HepG2 (cell line): Measurements from ENCODE around the gene P3H4. TPM values are rescaled to one million over a fixed set of nuclear protein-coding genes. Genes with fewer than 3 reads are reported as not detected.

Experiments
- HIVEP1 ChIP-seq: sonication (generic); formaldehyde crosslinking; IDR thresholded peaks from 2 replicates; pipeline ENCODE4 v1.4.0; 2020; ENCODE audit warnings: mild to moderate bottlenecking, missing genetic modification reagents
- KDM2A ChIP-seq: sonication (generic); formaldehyde crosslinking; IDR thresholded peaks from 2 replicates; pipeline ENCODE4 v1.4.0; 2020; ENCODE audit warnings: low read depth, missing genetic modification reagents, borderline replicate concordance
- NCOA1 ChIP-seq: sonication (generic); formaldehyde crosslinking; IDR thresholded peaks from 2 replicates; pipeline ENCODE4 v1.9.0; 2021; ENCODE audit warnings: missing genetic modification reagents
- NFATC3 ChIP-seq: sonication (generic); formaldehyde crosslinking; IDR thresholded peaks from 2 replicates; pipeline ENCODE4 v1.5.1; 2020; ENCODE audit warnings: mild to moderate bottlenecking, missing genetic modification reagents
- PCBP2 ChIP-seq: fragments of 200-400 bp; formaldehyde crosslinking; optimal IDR thresholded peaks from 2 replicates; pipeline ENCODE3; 2018; ENCODE audit warnings: low read length, low read depth; ENCODE audit not compliant: poor library complexity, severe bottlenecking
- SOX6 ChIP-seq, 2 experiments: fragments of 450-650 bp in 1 of 2; sonication (generic) in 1 of 2; formaldehyde crosslinking in 1 of 2; IDR thresholded peaks; 2 replicates each; pipeline versions ENCODE4 v1.4.0 to v1.6.1; 2017 to 2020; ENCODE audit warnings: antibody characterized with exemption in 1 of 2, mild to moderate bottlenecking in 1 of 2, missing genetic modification reagents in 1 of 2
- ZBTB3 ChIP-seq: sonication (generic); formaldehyde crosslinking; IDR thresholded peaks from 2 replicates; pipeline ENCODE4 v1.4.0; 2020; ENCODE audit warnings: low read depth, mild to moderate bottlenecking, moderate library complexity, missing genetic modification reagents, borderline replicate concordance
- ZNF558 ChIP-seq: sonication (generic); formaldehyde crosslinking; IDR thresholded peaks from 2 replicates; pipeline ENCODE4 v1.9.0; 2022; ENCODE audit warnings: mild to moderate bottlenecking, missing genetic modification reagents, borderline replicate concordance
- ZNF577 ChIP-seq: sonication (generic); formaldehyde crosslinking; IDR thresholded peaks from 2 replicates; pipeline ENCODE4 v1.4.0; 2020; ENCODE audit warnings: mild to moderate bottlenecking, low read depth, missing genetic modification reagents, borderline replicate concordance
- polyA plus RNA-seq, 8 experiments: library from polyadenylated mRNA; depleted of rRNA in 3 of 8; stranded (reverse) in 7 of 8; unstranded in 1 of 8; fragments of >200 nt; fragmentation: Illumina TruSeq in 4 of 8; extraction: Trizol in 4 of 8; gene quantifications; 2 replicates each; pipeline versions ENCODE4 v1.2.1 to v1.2.3, GENCODE V29; 2011 to 2016; ENCODE audit warnings: low read depth in 4 of 8, missing spikeins in 1 of 8, mixed read lengths in 1 of 8; ENCODE audit not compliant: insufficient read depth in 1 of 8
- total RNA-seq, 5 experiments: library from RNA; depleted of rRNA; stranded (reverse); fragments of >200 nt; fragmentation: Illumina TruSeq; extraction: Trizol; gene quantifications; 2 replicates each; pipeline ENCODE4 v1.2.3, GENCODE V29; 2016; ENCODE audit warnings: low read depth in 1 of 5
- TF ChIP-seq, protein P1 (sequence below): sonication (generic); formaldehyde crosslinking; IDR thresholded peaks from one replicate; pipeline ENCODE4 v1.5.1; 2020; ENCODE audit warnings: mild to moderate bottlenecking, missing genetic modification reagents; ENCODE audit errors: not compliant biosample characterization
- TF ChIP-seq, protein P2 (sequence below): IDR thresholded peaks from 2 replicates; pipeline ENCODE4 v1.6.1; 2016; ENCODE audit warnings: low read depth, missing genetic modification reagents, missing compliant biosample characterization
- TF ChIP-seq, protein P3 (sequence below): IDR thresholded peaks from 2 replicates; pipeline ENCODE4 v1.6.1; 2016; ENCODE audit warnings: missing compliant biosample characterization, missing genetic modification reagents, borderline replicate concordance
- TF ChIP-seq, protein P4 (sequence below): IDR thresholded peaks from 2 replicates; pipeline ENCODE4 v1.6.1; 2016; ENCODE audit warnings: control low read depth

P3H4 gene
- total and polyA plus RNA-seq, 2 of the 13 experiments (the other 11 are each of a cell fraction or from before 2014, with no cell fraction given): 37.1 to 50.6 TPM

DNA sequence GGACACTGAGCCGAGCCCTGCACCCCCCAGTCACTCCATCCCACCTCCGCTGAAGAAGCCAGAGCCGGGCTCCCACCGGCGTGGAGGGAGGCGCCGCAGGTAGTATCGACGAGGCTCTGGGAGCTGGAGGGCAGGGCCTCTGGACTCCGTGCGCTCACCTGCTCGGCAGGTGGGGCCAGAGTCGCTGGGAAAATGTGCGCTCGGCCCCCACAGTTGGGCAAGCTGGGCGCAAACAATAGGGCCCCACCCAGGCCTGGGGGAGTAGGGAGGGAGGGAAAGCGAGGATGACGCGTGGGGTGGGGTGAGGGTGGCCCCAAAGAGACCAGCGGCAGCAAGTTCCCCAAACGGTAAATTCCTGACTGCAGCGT is 25.9 kb downstream of the P3H4 start (continued):
- TF ChIP-seq, protein P1, sequence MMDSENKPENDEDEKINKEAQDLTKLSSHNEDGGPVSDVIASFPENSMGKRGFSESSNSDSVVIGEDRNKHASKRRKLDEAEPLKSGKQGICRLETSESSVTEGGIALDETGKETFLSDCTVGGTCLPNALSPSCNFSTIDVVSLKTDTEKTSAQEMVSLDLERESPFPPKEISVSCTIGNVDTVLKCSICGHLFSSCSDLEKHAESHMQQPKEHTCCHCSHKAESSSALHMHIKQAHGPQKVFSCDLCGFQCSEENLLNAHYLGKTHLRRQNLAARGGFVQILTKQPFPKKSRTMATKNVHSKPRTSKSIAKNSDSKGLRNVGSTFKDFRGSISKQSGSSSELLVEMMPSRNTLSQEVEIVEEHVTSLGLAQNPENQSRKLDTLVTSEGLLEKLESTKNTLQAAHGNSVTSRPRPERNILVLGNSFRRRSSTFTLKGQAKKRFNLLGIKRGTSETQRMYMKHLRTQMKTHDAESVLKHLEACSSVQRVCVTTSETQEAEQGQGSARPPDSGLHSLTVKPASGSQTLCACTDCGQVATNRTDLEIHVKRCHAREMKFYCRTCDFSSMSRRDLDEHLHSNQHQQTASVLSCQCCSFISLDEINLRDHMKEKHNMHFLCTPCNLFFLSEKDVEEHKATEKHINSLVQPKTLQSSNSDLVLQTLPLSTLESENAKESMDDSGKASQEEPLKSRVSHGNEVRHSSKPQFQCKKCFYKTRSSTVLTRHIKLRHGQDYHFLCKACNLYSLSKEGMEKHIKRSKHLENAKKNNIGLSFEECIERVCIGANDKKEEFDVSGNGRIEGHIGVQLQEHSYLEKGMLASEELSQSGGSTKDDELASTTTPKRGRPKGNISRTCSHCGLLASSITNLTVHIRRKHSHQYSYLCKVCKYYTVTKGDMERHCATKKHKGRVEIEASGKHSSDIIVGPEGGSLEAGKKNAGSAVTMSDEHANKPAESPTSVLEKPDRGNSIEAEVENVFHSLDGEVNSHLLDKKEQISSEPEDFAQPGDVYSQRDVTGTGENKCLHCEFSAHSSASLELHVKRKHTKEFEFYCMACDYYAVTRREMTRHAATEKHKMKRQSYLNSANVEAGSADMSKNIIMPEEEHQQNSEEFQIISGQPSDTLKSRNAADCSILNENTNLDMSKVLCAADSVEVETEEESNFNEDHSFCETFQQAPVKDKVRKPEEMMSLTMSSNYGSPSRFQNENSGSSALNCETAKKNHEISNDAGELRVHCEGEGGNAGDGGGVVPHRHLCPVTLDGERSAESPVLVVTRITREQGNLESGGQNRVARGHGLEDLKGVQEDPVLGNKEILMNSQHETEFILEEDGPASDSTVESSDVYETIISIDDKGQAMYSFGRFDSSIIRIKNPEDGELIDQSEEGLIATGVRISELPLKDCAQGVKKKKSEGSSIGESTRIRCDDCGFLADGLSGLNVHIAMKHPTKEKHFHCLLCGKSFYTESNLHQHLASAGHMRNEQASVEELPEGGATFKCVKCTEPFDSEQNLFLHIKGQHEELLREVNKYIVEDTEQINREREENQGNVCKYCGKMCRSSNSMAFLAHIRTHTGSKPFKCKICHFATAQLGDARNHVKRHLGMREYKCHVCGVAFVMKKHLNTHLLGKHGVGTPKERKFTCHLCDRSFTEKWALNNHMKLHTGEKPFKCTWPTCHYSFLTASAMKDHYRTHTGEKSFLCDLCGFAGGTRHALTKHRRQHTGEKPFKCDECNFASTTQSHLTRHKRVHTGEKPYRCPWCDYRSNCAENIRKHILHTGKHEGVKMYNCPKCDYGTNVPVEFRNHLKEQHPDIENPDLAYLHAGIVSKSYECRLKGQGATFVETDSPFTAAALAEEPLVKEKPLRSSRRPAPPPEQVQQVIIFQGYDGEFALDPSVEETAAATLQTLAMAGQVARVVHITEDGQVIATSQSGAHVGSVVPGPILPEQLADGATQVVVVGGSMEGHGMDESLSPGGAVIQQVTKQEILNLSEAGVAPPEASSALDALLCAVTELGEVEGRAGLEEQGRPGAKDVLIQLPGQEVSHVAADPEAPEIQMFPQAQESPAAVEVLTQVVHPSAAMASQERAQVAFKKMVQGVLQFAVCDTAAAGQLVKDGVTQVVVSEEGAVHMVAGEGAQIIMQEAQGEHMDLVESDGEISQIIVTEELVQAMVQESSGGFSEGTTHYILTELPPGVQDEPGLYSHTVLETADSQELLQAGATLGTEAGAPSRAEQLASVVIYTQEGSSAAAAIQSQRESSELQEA (CRISPR knock-in tag): peak; percentile 90
- TF ChIP-seq PCBP2 (no peak), ZNF577 (CRISPR knock-in tag) (no peak), ZNF558 (no peak), SOX6 (IDR thresholded peaks at IDR 0.05) (no peak), SOX6 (CRISPR knock-in tag; IDR thresholded peaks at IDR 0.05) (peak; percentile 86), KDM2A (no peak), NCOA1 (CRISPR knock-in tag) (no peak), ZBTB3 (CRISPR knock-in tag) (no peak), NFATC3 (peak; percentile 77; the same call in 1 of the 2 replicates), HIVEP1 (no peak; the same call in 1 of the 2 replicates)
- TF ChIP-seq, protein P2, sequence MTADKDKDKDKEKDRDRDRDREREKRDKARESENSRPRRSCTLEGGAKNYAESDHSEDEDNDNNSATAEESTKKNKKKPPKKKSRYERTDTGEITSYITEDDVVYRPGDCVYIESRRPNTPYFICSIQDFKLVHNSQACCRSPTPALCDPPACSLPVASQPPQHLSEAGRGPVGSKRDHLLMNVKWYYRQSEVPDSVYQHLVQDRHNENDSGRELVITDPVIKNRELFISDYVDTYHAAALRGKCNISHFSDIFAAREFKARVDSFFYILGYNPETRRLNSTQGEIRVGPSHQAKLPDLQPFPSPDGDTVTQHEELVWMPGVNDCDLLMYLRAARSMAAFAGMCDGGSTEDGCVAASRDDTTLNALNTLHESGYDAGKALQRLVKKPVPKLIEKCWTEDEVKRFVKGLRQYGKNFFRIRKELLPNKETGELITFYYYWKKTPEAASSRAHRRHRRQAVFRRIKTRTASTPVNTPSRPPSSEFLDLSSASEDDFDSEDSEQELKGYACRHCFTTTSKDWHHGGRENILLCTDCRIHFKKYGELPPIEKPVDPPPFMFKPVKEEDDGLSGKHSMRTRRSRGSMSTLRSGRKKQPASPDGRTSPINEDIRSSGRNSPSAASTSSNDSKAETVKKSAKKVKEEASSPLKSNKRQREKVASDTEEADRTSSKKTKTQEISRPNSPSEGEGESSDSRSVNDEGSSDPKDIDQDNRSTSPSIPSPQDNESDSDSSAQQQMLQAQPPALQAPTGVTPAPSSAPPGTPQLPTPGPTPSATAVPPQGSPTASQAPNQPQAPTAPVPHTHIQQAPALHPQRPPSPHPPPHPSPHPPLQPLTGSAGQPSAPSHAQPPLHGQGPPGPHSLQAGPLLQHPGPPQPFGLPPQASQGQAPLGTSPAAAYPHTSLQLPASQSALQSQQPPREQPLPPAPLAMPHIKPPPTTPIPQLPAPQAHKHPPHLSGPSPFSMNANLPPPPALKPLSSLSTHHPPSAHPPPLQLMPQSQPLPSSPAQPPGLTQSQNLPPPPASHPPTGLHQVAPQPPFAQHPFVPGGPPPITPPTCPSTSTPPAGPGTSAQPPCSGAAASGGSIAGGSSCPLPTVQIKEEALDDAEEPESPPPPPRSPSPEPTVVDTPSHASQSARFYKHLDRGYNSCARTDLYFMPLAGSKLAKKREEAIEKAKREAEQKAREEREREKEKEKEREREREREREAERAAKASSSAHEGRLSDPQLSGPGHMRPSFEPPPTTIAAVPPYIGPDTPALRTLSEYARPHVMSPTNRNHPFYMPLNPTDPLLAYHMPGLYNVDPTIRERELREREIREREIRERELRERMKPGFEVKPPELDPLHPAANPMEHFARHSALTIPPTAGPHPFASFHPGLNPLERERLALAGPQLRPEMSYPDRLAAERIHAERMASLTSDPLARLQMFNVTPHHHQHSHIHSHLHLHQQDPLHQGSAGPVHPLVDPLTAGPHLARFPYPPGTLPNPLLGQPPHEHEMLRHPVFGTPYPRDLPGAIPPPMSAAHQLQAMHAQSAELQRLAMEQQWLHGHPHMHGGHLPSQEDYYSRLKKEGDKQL (CRISPR knock-in tag): no peak
- TF ChIP-seq, protein P3, sequence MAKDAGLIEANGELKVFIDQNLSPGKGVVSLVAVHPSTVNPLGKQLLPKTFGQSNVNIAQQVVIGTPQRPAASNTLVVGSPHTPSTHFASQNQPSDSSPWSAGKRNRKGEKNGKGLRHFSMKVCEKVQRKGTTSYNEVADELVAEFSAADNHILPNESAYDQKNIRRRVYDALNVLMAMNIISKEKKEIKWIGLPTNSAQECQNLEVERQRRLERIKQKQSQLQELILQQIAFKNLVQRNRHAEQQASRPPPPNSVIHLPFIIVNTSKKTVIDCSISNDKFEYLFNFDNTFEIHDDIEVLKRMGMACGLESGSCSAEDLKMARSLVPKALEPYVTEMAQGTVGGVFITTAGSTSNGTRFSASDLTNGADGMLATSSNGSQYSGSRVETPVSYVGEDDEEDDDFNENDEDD (CRISPR knock-in tag): no peak
- TF ChIP-seq, protein P4, sequence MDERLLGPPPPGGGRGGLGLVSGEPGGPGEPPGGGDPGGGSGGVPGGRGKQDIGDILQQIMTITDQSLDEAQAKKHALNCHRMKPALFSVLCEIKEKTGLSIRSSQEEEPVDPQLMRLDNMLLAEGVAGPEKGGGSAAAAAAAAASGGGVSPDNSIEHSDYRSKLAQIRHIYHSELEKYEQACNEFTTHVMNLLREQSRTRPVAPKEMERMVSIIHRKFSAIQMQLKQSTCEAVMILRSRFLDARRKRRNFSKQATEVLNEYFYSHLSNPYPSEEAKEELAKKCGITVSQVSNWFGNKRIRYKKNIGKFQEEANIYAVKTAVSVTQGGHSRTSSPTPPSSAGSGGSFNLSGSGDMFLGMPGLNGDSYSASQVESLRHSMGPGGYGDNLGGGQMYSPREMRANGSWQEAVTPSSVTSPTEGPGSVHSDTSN (CRISPR knock-in tag): no peak
